ENCODE data around the gene WDR86.

Gene WDR86

DNA sequence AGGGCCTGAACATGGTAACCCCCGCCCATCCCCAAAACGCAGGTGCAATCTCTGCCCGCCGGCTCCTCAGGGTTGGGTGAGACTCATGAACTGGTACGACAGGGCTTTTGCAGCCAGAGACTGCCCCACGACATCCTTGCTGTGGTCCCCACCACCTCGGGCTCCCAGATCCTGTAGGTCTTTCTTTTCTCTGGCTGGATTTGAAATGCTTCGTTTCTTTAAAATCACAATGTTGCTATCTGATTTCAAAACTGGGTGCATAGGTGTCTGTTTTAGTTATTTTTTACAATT, 21.9 kb downstream of the WDR86 start:
- Histone ChIP-seq H3K4me3 (ENCODE audit: low read depth, low read length) (no peak overlapping the region), H3K9me3 (ENCODE audit: control insufficient read depth, insufficient read depth, low read length) (no peaks in the 10 kb centered on the region), H3K9ac (ENCODE audit: low read depth, low read length) (no peak overlapping the region), H3K4me1 (ENCODE audit: control insufficient read depth, insufficient read depth, low read length) (no peaks in the 10 kb centered on the region), H3K27ac (ENCODE audit: low read depth, low read length) (no peak overlapping the region), H3K36me3 (ENCODE audit: control insufficient read depth, insufficient read depth, low read length) (no peaks in the 10 kb centered on the region), H3K27me3 (ENCODE audit: control insufficient read depth, insufficient read depth, low read length) (peaks cover 16% of the 10 kb centered on the region)

DNA sequence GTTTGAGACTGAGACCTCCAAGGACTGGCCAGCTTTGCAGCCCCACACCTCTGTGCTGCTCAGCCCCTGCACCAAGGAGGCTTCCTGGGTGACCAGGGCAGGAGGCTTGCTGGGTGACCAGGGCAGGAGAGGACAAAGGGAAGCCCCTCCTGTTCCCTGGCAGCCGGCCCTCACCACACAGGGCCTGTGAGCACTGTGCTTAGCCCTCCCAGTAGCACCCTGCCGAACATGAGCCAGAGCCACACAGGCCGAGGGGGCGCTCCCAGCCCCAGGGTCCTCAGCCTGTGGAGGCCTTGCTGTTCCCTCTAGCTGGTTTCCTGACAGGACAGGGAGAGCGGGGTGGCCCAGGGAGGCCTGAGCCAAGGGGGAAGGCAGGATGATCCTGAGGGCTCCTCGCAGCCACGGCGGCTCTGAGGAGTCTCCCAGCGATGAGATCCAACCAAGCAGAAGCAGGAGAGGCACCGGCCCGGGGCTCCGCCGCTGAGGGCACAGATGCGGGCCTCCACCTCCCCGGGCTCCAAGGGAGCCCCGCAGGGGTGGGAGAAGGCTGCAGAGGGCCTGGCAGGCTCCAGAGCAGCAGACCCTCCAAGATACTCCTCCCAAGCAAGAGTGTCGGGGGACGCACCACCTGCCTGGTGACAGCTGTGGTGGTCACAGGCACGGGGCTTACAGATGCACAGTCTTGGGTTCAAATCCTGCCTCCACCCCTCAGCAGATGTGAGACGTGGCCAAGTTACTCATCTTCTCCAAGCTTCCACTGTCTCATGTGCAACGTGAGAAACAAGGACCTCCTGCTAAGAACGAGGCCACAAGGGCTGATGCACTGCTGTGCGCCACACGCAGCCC, 22.5 kb downstream of the WDR86 start:
- Histone ChIP-seq H3K9ac (ENCODE audit: low read depth, low read length) (no peak overlapping the region; the same call in 1 of the 2 replicates), H3K36me3 (ENCODE audit: control insufficient read depth, insufficient read depth, low read length) (no peaks in the 10 kb centered on the region), H3K4me1 (ENCODE audit: control insufficient read depth, insufficient read depth, low read length) (no peaks in the 10 kb centered on the region), H3K27me3 (ENCODE audit: control insufficient read depth, insufficient read depth, low read length) (peaks cover 21% of the 10 kb centered on the region), H3K27ac (ENCODE audit: low read depth, low read length) (no peak overlapping the region), H3K9me3 (ENCODE audit: control insufficient read depth, insufficient read depth, low read length) (no peaks in the 10 kb centered on the region), H3K4me3 (ENCODE audit: low read depth, low read length) (no peak overlapping the region)

DNA sequence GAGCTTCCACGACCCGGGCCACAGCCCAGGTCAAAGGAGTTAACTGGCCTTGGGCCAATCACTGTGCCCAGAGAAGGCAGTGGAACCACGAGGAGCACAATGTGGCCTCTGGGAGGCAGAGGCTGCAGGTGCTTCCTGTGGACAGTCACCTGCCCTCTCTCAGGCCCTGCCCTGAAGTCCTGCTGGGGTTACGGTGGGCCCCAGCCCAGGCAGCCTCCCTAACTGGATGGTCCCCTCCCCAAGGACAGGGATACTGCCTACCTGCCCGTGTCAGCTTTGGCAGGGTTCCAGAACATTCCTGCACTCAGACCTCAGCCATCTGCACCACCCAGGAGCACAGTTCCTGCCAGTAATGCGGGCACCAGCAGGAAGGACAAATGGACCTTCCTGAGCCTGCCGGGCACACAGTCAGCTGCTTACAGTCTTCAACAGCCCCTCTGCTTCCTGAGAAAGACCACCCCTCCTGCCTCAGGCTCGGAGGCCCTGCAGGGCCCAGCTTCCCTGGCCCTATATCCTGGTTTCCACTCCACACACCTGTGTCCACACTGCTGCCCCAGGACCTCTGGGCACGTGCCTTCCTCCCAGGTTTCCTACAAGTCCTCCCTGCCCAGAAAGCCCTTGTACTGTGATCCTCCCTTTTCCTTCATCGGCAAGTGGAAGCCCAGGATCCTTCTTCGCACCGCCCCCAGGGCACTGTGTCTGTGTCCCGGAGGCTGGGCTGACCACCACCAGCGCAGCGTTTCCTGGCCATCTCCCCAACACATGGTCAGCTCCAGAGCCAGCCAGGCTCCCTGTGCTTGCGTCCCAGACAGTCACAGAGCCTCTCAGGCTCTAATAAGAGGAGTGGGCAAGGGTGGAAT, 23.3 kb downstream of the WDR86 start:
- Histone ChIP-seq H3K27ac (ENCODE audit: low read depth, low read length) (no peak overlapping the region), H3K9ac (ENCODE audit: low read depth, low read length) (no peak overlapping the region), H3K4me3 (ENCODE audit: low read depth, low read length) (no peak overlapping the region), H3K4me1 (ENCODE audit: control insufficient read depth, insufficient read depth, low read length) (no peaks in the 10 kb centered on the region), H3K27me3 (ENCODE audit: control insufficient read depth, insufficient read depth, low read length) (peaks cover 30% of the 10 kb centered on the region), H3K36me3 (ENCODE audit: control insufficient read depth, insufficient read depth, low read length) (no peaks in the 10 kb centered on the region), H3K9me3 (ENCODE audit: control insufficient read depth, insufficient read depth, low read length) (no peaks in the 10 kb centered on the region)

DNA sequence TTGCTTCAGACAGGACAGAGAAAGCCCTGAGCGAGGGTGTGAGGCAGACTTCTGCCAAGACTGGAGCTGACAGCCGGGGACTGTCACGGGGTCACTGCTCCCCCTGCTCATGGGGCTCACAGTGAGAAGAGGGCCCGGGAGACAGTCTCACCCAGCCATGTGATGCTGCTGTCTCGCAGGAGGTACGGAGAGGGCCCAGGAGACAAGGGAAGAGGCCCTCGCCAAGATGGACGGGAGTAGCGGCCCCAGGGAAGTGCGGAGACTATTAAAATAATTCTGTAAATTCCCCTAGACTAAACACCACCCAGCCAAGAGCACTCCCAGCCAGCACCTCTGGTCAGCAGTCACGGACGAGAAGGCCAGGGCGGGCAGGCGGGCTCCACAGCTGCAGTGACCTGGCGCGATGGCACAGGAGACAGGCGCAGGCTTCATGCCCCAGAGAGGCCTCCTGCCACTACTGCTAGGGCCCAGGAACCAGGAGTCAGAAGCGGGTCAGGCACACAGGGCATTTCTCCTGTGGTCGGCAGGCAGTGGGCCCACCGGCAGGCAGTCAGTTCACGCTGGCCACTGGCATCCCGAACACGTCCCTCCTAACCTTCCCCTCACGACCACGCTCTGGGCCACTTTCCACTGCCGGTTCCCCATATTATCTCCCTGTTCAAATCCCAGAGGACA, 24.1 kb downstream of the WDR86 start:
- Histone ChIP-seq H3K4me1 (ENCODE audit: control insufficient read depth, insufficient read depth, low read length) (peaks cover 4% of the 10 kb centered on the region; the same call in 1 of the 2 replicates), H3K9ac (ENCODE audit: low read depth, low read length) (no peak overlapping the region), H3K27me3 (ENCODE audit: control insufficient read depth, insufficient read depth, low read length) (peaks cover 32% of the 10 kb centered on the region), H3K27ac (ENCODE audit: low read depth, low read length) (no peak overlapping the region), H3K9me3 (ENCODE audit: control insufficient read depth, insufficient read depth, low read length) (no peaks in the 10 kb centered on the region), H3K4me3 (ENCODE audit: low read depth, low read length) (no peak overlapping the region), H3K36me3 (ENCODE audit: control insufficient read depth, insufficient read depth, low read length) (no peaks in the 10 kb centered on the region)

DNA sequence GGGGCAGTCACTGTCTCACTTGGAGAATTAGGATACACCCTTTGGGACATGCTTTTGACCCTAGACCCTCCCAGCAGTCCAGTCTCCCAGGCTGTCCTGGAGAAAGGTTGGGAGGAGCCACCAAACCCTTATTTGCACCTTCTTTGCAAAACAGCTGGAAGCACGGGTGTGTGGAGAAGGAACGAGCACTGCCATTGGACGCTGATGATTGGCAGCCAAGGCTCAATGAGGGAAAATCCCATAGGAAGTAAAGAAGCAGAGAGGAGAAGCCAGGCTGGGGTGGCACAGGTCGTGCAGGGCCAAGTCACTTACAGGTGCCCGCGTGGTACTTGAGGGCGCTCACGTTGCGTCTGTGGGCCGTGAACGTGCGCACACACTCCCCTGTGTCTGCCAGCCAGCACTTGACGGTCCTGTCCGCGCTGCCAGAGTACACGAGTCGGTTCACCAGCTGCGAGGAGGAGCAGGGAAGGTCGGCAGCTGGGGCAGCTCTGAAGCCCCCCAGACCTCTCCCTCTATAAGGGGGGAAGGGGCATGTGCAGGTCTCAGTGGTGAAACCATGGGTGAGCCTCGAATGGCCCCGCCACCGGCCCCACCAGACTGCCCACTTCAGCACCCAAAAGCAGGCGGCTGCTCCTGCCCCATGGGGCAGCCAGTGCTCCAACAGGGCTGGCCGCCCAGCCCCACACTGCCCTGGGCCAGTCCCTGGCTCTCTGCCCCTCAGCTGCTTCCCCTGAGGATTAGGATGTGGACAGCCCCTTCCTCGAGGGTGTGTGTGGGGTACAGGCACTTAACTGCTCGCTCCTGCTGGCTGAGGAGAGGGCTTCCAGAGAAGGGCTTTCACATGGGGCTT, 24.8 kb downstream of the WDR86 start:
- Histone ChIP-seq H3K4me1 (ENCODE audit: control insufficient read depth, insufficient read depth, low read length) (peaks cover 6% of the 10 kb centered on the region; the same call in 1 of the 2 replicates), H3K27me3 (ENCODE audit: control insufficient read depth, insufficient read depth, low read length) (peaks cover 32% of the 10 kb centered on the region), H3K27ac (ENCODE audit: low read depth, low read length) (no peak overlapping the region), H3K4me3 (ENCODE audit: low read depth, low read length) (no peak overlapping the region), H3K9ac (ENCODE audit: low read depth, low read length) (no peak overlapping the region), H3K36me3 (ENCODE audit: control insufficient read depth, insufficient read depth, low read length) (no peaks in the 10 kb centered on the region), H3K9me3 (ENCODE audit: control insufficient read depth, insufficient read depth, low read length) (no peaks in the 10 kb centered on the region)

DNA sequence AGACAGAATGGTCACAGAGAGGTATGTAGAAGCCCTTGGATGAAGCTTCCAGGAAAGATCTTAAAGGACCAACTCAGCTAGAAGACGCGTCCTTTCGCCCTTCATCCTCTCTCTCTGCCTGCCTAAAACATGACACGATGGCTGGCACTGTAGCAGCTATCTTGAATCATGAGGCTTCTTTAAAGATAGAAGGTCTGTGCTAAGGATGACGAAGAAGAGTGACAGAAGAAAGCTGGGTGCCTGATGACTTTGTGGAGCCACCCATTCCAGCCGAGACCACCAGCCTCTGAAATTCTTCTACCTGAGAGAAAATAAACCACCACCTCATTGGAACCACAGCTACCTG, 25.5 kb downstream of the WDR86 start:
- H3K4me3 ChIP-seq (ENCODE audit: low read depth, low read length), result no peak overlapping the region
- H3K27me3 ChIP-seq (ENCODE audit: control insufficient read depth, insufficient read depth, low read length), result peaks cover 32% of the 10 kb centered on the region
- peaks cover 6% of the 10 kb centered on the region; the same call in 1 of the 2 replicates for H3K4me1 ChIP-seq (ENCODE audit: control insufficient read depth, insufficient read depth, low read length)
- H3K9ac ChIP-seq (ENCODE audit: low read depth, low read length), result no peak overlapping the region
- no peaks in the 10 kb centered on the region for H3K36me3 ChIP-seq (ENCODE audit: control insufficient read depth, insufficient read depth, low read length)
- no peaks in the 10 kb centered on the region for H3K9me3 ChIP-seq (ENCODE audit: control insufficient read depth, insufficient read depth, low read length)
- H3K27ac ChIP-seq (ENCODE audit: low read depth, low read length), result no peak overlapping the region

DNA sequence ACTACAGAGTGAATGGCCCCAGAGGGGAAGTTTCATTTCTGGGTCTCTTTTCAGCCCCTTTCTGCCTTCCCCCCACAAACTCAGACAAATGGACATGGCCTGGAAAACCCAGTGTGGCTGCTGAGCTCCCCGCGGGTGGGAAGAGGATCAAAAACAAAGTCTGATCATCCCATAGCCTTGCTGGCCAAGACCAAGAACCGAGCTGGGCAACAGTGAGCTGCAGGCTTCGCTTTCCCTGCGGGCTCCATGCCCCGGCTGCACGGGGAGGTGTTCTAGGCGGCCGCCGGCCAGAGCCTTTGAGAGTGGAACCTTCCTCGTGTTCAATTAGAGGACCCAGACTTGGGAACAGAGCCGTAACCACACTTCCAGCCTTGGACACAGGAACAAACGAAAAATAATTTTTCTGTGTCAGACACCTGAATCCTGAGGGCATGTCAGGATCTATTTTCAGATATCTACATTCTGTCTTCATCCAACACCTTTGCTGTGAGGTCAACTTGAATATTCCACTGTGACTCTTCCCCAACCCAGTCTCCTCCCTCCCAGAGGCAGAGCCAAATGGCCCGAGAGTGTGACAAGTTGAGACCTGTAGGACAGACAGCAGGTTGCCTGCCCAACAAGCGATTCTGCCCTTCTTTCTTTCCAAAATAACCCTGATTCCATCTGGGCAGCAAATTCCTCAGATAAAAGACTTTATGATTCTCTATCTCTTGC, 26.0 kb downstream of the WDR86 start:
- H3K27ac ChIP-seq (ENCODE audit: low read depth, low read length), result no peak overlapping the region

DNA sequence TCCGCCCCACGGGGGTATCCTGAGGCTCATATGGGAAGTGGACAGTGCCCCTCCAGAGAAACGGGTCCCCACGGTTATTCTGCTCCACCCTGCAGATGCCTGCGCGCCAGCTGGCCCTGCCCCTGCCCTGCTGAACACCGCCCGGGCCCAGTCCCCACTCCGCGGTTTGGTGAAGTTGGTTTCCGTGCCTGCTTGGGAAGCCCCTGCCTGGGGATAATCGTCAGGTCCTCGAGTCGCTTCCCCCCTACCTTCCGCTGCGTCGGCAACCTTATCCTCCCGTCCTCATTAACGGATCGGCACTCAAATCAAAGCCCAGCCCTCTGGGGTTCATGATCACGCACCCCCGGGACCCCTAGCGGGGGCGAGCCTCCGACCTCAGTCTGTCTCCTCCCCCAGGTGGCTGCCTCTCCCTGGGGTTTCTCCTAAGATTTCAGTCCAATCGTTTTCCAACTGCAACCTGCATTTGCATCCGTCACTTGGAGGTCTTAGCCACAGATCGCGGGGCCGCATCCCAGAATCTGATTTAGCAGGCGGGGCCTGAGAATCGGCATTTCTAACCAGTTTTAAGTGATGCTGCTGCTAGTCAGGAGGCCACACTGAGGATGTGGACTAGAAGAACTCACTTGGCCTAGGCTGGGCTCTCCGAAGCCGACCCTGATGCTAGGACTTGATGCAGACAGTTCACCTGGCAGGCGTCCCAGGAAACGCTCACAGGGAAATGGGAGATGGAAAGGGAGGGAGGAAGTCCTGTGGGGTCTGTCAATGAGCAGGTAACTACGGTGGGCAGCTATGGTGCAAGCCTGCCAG, 27.6 kb downstream of the WDR86 start:
- Histone ChIP-seq H3K4me3 (ENCODE audit: low read depth, low read length) (peak overlapping the region; percentile 53), H3K27ac (ENCODE audit: low read depth, low read length) (no peak overlapping the region), H3K9ac (ENCODE audit: low read depth, low read length) (no peak overlapping the region), H3K4me1 (ENCODE audit: control insufficient read depth, insufficient read depth, low read length) (peaks cover 6% of the 10 kb centered on the region; the same call in 1 of the 2 replicates), H3K9me3 (ENCODE audit: control insufficient read depth, insufficient read depth, low read length) (no peaks in the 10 kb centered on the region), H3K27me3 (ENCODE audit: control insufficient read depth, insufficient read depth, low read length) (peaks cover 32% of the 10 kb centered on the region), H3K36me3 (ENCODE audit: control insufficient read depth, insufficient read depth, low read length) (no peaks in the 10 kb centered on the region)

More for the DNA sequence above, 26.0 kb downstream of the WDR86 start:
- Histone ChIP-seq H3K4me3 (ENCODE audit: low read depth, low read length) (no peak overlapping the region), H3K27me3 (ENCODE audit: control insufficient read depth, insufficient read depth, low read length) (peaks cover 32% of the 10 kb centered on the region), H3K36me3 (ENCODE audit: control insufficient read depth, insufficient read depth, low read length) (no peaks in the 10 kb centered on the region), H3K9me3 (ENCODE audit: control insufficient read depth, insufficient read depth, low read length) (no peaks in the 10 kb centered on the region), H3K4me1 (ENCODE audit: control insufficient read depth, insufficient read depth, low read length) (peaks cover 6% of the 10 kb centered on the region; the same call in 1 of the 2 replicates), H3K9ac (ENCODE audit: low read depth, low read length) (no peak overlapping the region)

DNA sequence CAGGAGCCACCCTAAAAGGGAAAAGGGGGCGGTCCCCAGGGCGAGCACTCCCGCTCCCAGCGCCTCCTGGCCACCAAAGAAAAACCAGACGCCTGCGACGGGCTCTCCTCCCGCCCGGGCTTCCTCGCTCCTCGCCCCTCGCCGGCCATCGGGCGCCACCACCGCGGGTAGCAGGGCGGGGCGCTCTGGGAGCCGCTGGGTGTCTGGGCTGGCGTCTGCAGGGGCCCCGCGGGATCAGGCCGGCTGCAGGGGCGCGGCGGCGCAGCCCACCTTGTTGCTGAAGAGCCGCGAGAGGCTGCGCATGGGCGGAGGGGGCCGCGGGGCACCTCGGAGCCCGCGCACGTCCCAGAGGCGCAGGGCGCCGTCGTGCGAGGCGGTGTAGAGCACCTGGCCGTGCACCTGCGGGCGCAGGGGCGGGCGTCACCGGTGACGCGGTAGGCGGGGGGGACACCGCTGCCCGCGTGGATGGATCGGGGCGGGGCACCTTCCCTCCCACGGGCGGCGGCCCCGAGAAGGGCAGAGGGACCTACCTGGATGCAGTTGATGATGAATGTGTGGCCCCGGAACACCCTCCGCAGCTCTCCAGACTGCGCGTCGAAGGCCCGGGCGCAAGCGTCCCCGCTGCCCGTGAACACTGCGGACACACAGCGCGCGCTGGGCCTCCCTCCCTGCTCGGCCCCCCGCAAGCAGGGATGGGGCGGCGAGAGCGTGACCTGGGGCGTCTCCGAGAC, 28.3 kb downstream of the WDR86 start:
- Histone ChIP-seq H3K4me1 (ENCODE audit: control insufficient read depth, insufficient read depth, low read length) (peaks cover 6% of the 10 kb centered on the region; the same call in 1 of the 2 replicates), H3K4me3 (ENCODE audit: low read depth, low read length) (peak overlapping the region; percentile 53), H3K27ac (ENCODE audit: low read depth, low read length) (peak overlapping the region; percentile 26), H3K27me3 (ENCODE audit: control insufficient read depth, insufficient read depth, low read length) (peaks cover 32% of the 10 kb centered on the region), H3K9ac (ENCODE audit: low read depth, low read length) (no peak overlapping the region), H3K36me3 (ENCODE audit: control insufficient read depth, insufficient read depth, low read length) (peaks cover 5% of the 10 kb centered on the region; the same call in 1 of the 2 replicates), H3K9me3 (ENCODE audit: control insufficient read depth, insufficient read depth, low read length) (no peaks in the 10 kb centered on the region)

All from HUES48 (cell line).